GM21528 (cell line): ENCODE measurements around the gene NXPH1.

Experiments
- ATAC-seq: cut with Tn5 transposase; IDR thresholded peaks from one replicate; pipeline ENCODE4 v1.9.1; 2021; ENCODE audit warnings: mild to moderate bottlenecking, moderate library complexity; ENCODE audit not compliant: unreplicated experiment, low FRiP score

The NXPH1 gene

DNA sequence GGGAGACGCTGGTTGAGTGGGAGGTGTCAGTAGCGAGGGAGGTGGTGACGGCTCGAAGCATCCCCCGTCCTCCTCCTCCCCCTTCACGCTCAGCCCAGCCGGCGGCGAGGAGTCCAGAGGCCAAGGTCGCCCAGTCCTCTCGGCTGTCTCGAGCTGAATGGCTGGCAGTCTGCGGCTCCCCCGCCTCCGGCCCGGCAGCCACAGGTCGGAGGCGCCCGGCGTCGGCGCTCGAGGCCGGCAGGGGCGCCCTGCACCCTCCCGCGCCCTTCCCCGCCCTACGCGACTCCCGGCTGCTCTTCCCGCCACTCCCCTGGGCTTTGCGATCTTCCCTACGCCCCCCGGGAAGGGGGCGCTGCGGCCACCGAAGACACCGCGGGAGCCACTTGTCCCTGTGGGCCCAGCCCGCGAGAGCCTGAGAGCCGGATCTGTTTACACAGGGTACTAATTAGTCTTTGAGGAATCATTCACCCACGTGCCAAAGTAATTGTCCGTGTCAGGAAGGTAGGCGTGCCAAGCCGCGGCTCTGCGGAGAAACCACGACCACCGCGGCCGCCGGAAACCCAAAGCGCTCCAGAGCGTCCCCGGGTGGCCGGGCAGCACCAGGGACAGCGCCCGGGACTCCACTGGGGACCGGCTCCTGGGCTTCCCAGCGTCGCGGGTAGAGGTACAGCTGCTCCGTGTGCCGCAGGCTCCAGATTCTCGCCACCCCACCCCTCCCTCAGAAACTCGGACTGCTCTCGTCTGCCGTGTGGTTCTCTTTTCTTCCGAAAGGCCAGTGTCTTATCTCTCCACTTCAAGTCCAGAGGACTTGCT, at the start of gene NXPH1:
Gene NXPH1, plus strand, starts transcription at position 133 of the 813 bp plus-strand sequence.
- ATAC-seq, result no peak

DNA sequence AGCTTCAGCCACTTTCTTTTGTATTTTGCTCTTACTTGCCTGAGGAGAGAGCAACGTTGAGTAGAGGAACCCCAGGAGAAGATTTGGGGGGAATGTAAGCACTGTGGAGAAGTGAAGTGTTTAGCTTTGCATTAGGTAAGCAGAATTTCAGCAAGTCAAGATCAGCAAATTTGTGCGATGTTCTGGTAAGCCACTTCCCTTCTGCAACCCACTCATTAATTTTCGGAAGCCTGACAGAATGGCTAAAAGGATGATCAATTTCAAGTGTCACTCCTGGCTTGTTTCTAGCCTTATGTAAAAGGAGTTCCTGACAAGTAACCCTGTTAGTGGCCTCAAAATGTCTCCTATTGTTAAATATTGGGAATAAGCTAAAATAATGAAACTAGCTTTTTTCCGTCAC, 48.5 kb upstream of the NXPH1 start:
- no peak for ATAC-seq

DNA sequence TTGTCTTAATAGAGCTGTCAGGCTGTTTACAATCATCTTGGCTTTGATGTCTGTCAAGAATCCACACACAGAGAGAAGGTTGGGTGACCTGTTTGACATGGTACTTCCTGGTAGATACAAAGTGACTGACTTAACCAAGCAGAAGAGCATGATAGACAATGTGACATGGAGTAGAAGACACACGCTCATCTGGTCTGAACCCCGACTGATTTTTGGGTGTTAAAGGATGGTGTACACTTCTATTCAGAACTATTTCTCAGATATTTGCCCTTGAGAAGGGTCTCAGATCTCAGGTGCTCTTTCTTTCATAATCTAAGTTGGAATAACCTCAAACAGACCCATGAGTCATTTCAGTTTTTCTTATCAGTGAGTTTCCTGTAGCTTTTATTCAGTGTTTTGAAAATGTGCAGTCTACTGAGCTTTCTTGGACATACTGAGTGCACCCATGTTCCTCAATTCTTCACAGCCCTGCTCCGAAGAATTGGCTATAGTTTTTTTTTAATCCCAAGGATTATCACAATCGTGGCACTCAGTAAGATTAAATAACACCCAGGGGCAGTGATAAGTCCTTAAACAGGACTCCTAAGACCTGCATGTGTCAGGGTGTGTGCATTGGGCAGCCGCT, 46.4 kb upstream of the NXPH1 start:
- ATAC-seq, result peak; percentile 84

GRCh38 chr7:8387551-8388256, 45.7 kb upstream of the NXPH1 start:
- ATAC-seq, result peak; percentile 58

- ATAC-seq, result no peak
These were observed 45.2 kb upstream of the NXPH1 start for GRCh38 chr7:8388257-8388625.

DNA sequence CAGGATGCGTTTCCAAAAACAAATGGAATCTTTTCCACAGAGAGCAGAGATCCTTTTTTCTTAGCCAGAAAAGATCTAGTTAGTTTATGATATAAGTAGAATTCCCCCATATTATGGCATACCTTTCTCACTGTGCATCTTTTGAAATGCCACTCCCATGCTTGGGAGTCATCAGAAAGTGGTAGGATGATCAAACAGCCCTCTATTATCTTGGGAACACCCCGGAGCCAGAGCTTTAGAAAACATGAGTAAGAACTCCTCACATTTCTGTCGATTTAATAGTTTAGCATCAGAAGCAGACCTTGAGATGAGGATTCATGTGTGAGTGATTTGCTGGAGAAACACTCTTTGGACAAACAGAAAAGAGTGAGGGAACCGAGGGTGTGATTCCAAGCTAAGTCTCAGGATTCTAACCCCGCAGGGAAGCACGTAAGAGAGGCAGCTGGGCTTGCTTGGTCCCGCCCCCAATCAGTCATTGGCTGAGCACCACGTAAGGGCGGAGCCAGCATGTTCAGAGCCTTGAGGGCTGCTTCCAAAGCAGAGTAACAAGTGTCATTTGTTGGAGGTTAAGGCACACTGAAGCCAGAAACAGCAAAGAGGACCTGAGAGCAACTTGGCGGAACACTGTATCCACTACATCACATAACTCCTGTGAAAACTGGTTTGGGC, 43.7 kb upstream of the NXPH1 start:
- ATAC-seq, result no peak

DNA sequence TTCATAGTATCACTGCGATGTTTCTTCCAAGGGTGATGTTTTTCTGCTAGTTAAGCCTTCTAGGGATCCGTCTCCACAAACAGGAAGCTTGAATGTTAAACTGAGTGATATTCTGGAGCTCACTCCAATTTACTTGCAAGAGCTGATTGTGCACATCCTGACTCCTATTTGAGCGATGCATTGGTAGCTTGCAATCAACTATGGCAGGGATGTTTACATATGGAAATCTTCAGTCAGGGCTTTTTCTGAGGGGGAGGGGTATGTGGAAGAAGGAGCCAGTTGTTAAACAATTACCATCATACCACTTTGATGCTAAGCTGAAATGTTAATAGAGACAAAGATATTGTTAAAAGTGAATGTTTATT, 43.2 kb upstream of the NXPH1 start:
- no peak for ATAC-seq

GRCh38 chr7:8391353-8392062, 41.9 kb upstream of the NXPH1 start:
- peak; percentile 44 for ATAC-seq

DNA sequence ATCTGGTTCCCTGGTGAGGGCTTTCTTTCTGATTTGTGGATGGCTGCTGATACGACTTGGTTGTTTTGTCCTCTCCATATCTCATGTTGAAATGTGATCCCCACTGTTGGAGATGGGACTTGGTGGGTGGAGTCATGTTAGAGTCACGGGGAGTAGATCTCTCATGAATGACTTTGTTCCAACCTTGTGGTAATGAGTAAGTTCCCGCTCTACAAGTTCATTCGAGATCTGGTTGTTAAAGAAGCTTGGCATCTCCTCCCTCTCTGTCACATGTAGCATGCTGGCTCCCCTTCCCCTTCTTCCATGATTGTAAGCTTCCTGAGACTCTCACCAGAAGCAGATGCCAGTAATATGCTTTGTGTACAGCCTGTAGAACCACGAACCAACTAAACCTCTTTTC, 37.1 kb upstream of the NXPH1 start:
- no peak for ATAC-seq

GRCh38 chr7:8408871-8409270, 24.5 kb upstream of the NXPH1 start:
- ATAC-seq, result no peak

GRCh38 chr7:8411103-8411502, 22.3 kb upstream of the NXPH1 start:
- ATAC-seq, result no peak

DNA sequence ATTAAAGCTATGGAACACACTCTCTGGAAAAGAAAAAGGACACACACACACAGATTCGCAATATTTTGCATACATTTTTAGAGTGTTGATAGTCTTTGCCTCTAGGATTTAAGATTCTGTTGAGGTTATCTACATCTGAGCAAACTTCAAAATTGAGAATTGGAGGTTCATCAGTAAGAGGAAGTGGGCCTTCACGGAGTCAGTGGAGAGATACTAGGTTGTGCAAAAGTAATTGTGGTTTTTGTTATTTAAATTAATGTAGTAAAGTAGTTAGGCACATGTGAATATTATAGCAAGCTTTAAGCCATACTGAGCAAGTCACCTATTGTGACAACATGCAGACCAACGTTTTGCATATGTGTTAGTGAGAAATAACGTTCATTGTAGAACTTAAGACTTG, 19.8 kb upstream of the NXPH1 start:
- ATAC-seq, result no peak

GRCh38 chr7:8418629-8419245, 14.7 kb upstream of the NXPH1 start:
- peak; percentile 90 for ATAC-seq

DNA sequence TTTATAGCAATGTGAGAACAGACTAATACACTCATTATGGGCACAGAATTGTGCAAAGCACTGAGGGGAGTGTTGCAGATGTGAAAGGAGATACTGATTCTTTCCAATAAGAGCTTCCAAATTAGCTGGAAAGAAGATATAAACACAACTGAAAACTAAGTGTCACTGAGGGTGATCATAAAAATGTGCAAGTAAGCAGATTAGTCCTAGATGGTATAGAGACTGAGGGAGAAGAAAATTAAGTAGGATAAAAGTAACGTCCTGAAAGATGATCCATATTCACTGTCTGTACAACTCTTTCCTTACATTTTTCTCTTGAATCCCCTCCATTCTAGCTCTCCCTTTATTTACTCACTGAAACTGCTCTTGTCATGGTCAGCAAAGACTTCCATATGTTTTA, 11.2 kb upstream of the NXPH1 start:
- no peak for ATAC-seq

- ATAC-seq, result no peak
These were observed 10.4 kb upstream of the NXPH1 start for GRCh38 chr7:8423057-8423456.

DNA sequence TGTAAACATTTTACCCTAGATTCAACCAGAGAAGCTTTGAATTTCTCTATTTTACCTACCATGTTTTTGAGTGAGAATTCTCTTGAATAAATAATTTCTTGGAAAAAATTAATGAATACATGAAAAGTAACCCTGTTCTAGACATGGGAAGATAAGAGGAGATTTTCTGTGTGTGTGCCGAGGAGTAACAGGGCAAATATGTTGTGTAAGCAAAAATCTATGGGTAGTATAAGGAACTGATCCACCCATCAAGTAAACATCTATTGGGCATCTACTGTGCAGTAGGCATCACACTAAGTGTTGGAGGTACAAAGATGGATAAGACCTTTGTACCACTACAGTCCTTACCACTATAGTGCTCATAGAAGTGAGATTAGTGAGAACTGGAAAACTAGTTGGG, 8.2 kb upstream of the NXPH1 start:
- ATAC-seq, result no peak

DNA sequence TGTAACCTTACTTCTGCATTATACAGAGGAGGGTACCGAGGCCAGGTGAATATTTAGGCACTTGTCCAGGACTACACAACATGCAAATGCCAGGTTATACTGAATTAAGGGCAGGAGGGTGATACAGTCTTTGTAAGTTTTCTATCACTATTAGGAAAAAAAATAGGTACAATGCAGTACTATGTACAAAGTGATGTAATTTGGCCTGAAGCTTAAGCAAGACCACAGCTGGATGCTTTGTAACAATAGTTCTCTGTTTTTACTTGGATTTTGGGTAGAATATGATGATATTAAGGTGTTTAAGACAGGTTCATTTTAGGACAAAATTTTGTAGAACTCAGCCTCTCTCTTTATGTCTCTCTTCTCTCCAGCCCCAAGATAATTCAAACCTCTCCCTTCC, 2.8 kb upstream of the NXPH1 start:
- ATAC-seq, result no peak

DNA sequence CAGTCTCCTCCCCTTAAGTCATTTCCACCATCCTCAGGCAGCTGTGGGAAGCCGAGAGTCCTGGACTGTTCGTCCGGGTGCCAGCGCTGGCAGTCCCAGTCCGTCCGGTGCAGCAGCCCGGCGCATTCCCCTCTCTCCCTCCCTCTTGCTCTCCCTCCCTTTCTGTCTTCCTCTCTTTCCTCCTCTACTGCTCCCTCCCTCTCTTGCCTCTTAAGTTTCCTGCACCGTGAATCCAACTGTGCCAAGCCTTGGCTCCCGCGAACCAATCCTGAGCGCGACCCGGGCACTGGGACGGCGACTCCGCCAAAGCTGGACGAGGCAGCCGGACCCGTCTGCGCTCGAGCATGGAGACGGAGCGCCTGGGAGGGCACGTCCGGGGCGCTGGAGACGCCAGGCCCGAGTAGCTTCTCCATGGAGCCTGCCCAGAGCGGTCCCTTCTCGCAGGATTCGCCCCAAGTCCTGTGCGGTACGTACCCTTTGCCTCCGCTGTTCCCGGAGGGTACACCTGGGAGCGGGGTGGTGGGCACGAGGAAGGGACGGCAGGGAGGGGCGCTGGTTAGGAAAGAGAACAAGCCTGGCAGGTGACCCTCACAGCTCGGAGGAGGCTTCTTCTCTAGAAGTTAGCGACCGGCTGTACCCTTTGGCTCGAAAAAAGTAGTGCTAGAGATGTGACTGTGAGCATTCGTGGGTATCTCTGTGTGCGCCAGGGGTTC, 1.0 kb downstream of the NXPH1 start:
- no peak for ATAC-seq

DNA sequence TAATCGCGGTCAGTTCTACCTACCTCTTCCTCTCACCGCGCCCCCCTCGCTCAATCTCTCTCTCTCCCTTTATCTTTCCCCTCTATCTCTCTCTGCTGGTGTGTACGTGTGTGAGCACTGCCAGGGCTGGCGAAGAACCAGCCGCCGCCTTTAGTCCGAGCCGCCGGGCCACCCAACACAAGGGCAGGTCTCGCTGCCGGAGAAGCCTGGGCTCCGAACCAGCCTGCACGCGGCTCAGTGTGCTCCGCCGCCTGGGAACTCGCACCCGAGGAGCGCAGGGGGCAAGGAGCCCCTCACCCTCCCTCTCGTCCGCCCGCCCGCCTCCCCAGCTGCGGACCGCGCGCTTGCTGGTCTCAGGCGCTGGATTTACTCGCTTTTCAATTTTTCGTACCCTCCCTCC, 1.7 kb downstream of the NXPH1 start:
- ATAC-seq, result no peak
